ENCODE results near the gene MRPL17.

MRPL17 gene

GRCh38 chr11:6630632-6631291, 52.4 kb downstream of the MRPL17 start:
- no peak for DNase-seq
